Endothelial cell of umbilical vein (primary cell): ENCODE results near the gene FAM43A. TPM values are rescaled to one million over a fixed set of nuclear protein-coding genes. Genes with fewer than 3 reads are reported as not detected.
A peak's percentile ranks its signal among the peaks of the same experiment; 100 is the strongest.

Experiments
- BruUV-seq: library from RNA; stranded (reverse); fragments of 400-500 nt; replicated peaks from 2 replicates; lab custom pipeline; 2021; lab: Mats Ljungman, UMichigan
- CTCF ChIA-PET: fragments of 300-600, 350-600 bp; sonication (Branson Sonifier 250); formaldehyde crosslinking; loops from one replicate; lab custom pipeline; 2021; ENCODE audit warnings: antibody characterized with exemption, inconsistent platforms; lab: Charles Lee
- POLR2A ChIA-PET: fragments of 300-600, 350-600 bp; sonication (Branson Sonifier 250); formaldehyde crosslinking; loops from one replicate; lab custom pipeline; 2021; ENCODE audit warnings: antibody characterized with exemption, inconsistent platforms; lab: Charles Lee
- DNase-seq: peaks from one replicate; pipeline ENCODE4 v3.0.0-alpha.2; 2011; ENCODE audit warnings: low read depth, low spot score
- FAIRE-seq: peaks from 2 replicates; lab custom pipeline; 2011; peaks lifted over from hg19 to GRCh38; lab: Jason Lieb, UNC
- H2AFZ ChIP-seq: 2 replicates; pipeline ENCODE4 v1.6.0; 2012; ENCODE audit warnings: low read depth, low read length, control low read depth, inconsistent platforms
- H3K27ac ChIP-seq: 2 replicates; pipeline ENCODE4 v1.5.1; 2011; ENCODE audit warnings: low read depth, mild to moderate bottlenecking, control low read depth, low read length, moderate library complexity; ENCODE audit not compliant: insufficient read depth
- H3K27me3 ChIP-seq, 2 experiments: 2 replicates each; pipeline versions ENCODE4 v1.6.0 to v1.6.1; 2011; ENCODE audit warnings: low read length in 2 of 2, mixed read lengths in 1 of 2; ENCODE audit not compliant: control insufficient read depth in 2 of 2, insufficient read depth in 2 of 2
- H3K36me3 ChIP-seq, 2 experiments: 2 replicates in 1 of 2; 3 replicates in 1 of 2; pipeline ENCODE4 v1.5.1; 2011; ENCODE audit warnings: low read length in 2 of 2, mild to moderate bottlenecking in 1 of 2, moderate library complexity in 1 of 2; ENCODE audit not compliant: control insufficient read depth in 2 of 2, insufficient read depth in 2 of 2; ENCODE audit errors: extremely low read depth in 1 of 2
- H3K4me1 ChIP-seq: 3 replicates; pipeline ENCODE4 v1.5.1; 2011; ENCODE audit warnings: mild to moderate bottlenecking, low read length; ENCODE audit not compliant: control insufficient read depth, insufficient read depth; ENCODE audit errors: extremely low read depth
- H3K4me2 ChIP-seq: 2 replicates; pipeline ENCODE4 v1.6.1; 2011; ENCODE audit warnings: low read length, control low read depth, mixed read lengths; ENCODE audit not compliant: insufficient read depth
- H3K4me3 ChIP-seq, 3 experiments: fragments of 200-600 bp in 1 of 3; sonication (generic), shearing (Covaris generic) in 1 of 3; replicated peaks in 1 of 3; 2 replicates each; pipeline ENCODE4 v1.5.1; 2011 to 2016; ENCODE audit warnings: control low read depth in 3 of 3, low read length in 3 of 3, mild to moderate bottlenecking in 2 of 3, inconsistent platforms in 1 of 3, low read depth in 1 of 3, moderate library complexity in 1 of 3; ENCODE audit not compliant: insufficient read depth in 1 of 3
- H3K79me2 ChIP-seq: 2 replicates; pipeline ENCODE4 v1.6.0; 2012; ENCODE audit warnings: low read length, inconsistent platforms; ENCODE audit not compliant: control insufficient read depth, insufficient read depth
- H3K9ac ChIP-seq: replicated peaks from 2 replicates; pipeline ENCODE3; 2011; ENCODE audit warnings: low read length, control low read depth; ENCODE audit not compliant: insufficient read depth; ENCODE audit errors: extremely low read depth
- H3K9me1 ChIP-seq: replicated peaks from 3 replicates; pipeline ENCODE4 v1.6.0; 2011; ENCODE audit warnings: mild to moderate bottlenecking, low read length; ENCODE audit not compliant: control insufficient read depth, insufficient read depth; ENCODE audit errors: extremely low read depth
- H3K9me3 ChIP-seq: replicated peaks from 2 replicates; pipeline ENCODE4 v1.5.1; 2012; ENCODE audit warnings: low read length, inconsistent platforms; ENCODE audit not compliant: control insufficient read depth, insufficient read depth
- H4K20me1 ChIP-seq: replicated peaks from 2 replicates; pipeline ENCODE3; 2011; ENCODE audit warnings: mild to moderate bottlenecking, low read length; ENCODE audit not compliant: control insufficient read depth, insufficient read depth; ENCODE audit errors: extremely low read depth
- CTCF ChIP-seq, 2 donors: IDR thresholded peaks; 1 replicate in 1 of 2; 2 replicates in 1 of 2; pipeline ENCODE4 v1.5.1; 2011; ENCODE audit warnings: low read length in 2 of 2, mild to moderate bottlenecking in 2 of 2, moderate library complexity in 2 of 2, control low read depth in 1 of 2, inconsistent platforms in 1 of 2, low read depth in 1 of 2; ENCODE audit not compliant: insufficient read depth in 1 of 2; ENCODE audit errors: extremely low read depth in 1 of 2
- EZH2 ChIP-seq: IDR thresholded peaks from 2 replicates; pipeline ENCODE4 v1.6.1; 2012; ENCODE audit warnings: borderline replicate concordance, low read depth, mild to moderate bottlenecking, moderate library complexity, low read length, inconsistent platforms; ENCODE audit not compliant: severe bottlenecking
- FOS ChIP-seq: IDR thresholded peaks from 2 replicates; pipeline ENCODE4 v1.6.1; 2011; ENCODE audit warnings: mild to moderate bottlenecking, low read length, moderate library complexity, borderline replicate concordance; ENCODE audit not compliant: insufficient read depth
- GATA2 ChIP-seq: IDR thresholded peaks from 2 replicates; pipeline ENCODE4 v1.7.0; 2011; ENCODE audit warnings: low read depth, mild to moderate bottlenecking, moderate library complexity, mixed read lengths, low read length; ENCODE audit not compliant: insufficient read length, insufficient read depth
- JUN ChIP-seq: IDR thresholded peaks from 2 replicates; pipeline ENCODE4 v1.6.1; 2011; ENCODE audit warnings: borderline replicate concordance, low read depth; ENCODE audit not compliant: insufficient read length, insufficient read depth
- MYC ChIP-seq: IDR thresholded peaks from one replicate; pipeline ENCODE4 v1.6.1; 2011; ENCODE audit warnings: mild to moderate bottlenecking, low read depth, low read length
- POLR2A ChIP-seq: IDR thresholded peaks from 2 replicates; pipeline ENCODE4 v1.6.1; 2012; ENCODE audit warnings: low read depth, mild to moderate bottlenecking, control low read depth, low read length
- POLR2AphosphoS5 ChIP-seq: IDR thresholded peaks from 2 replicates; pipeline ENCODE4 v1.6.1; 2012; ENCODE audit warnings: low read depth, mild to moderate bottlenecking, control low read depth, low read length, moderate library complexity; ENCODE audit not compliant: insufficient read depth
- dilution Hi-C: fragments of 300-500 bp; cut with MboI; formaldehyde crosslinking; loops from one replicate; pipeline ENCODE4 v1.15.0; 2019; ENCODE audit warnings: low sequenced_read_pairs; ENCODE audit not compliant: extremely low pct_ligation_motif_present
- intact Hi-C: fragments of 100-400 bp; cut with micrococcal nuclease; formaldehyde crosslinking; loops from one replicate; pipeline ENCODE4 v1.10.0; 2022
- polyA plus RNA-seq, 4 experiments: library from polyadenylated mRNA; depleted of rRNA in 3 of 4; stranded (reverse) in 3 of 4; unstranded in 1 of 4; fragments of >200 nt; gene quantifications; 2 replicates each; pipeline versions ENCODE4 v1.2.1 to v1.2.3, GENCODE V29; 2011 to 2012; ENCODE audit warnings: missing spikeins in 1 of 4
- total RNA-seq: library from RNA; stranded (reverse); gene quantifications from 2 replicates; pipeline ENCODE4 v1.2.3, GENCODE V29; 2021
- TF ChIP-seq, protein P1 (sequence below): IDR thresholded peaks from 2 replicates; pipeline ENCODE4 v1.6.1; 2011; ENCODE audit not compliant: insufficient read depth, insufficient read length

The FAM43A gene
- total and polyA plus RNA-seq, 2 donors (not counting 3 experiments of a cell fraction or from before 2014, with no cell fraction given), result 244 to 307 TPM

DNA sequence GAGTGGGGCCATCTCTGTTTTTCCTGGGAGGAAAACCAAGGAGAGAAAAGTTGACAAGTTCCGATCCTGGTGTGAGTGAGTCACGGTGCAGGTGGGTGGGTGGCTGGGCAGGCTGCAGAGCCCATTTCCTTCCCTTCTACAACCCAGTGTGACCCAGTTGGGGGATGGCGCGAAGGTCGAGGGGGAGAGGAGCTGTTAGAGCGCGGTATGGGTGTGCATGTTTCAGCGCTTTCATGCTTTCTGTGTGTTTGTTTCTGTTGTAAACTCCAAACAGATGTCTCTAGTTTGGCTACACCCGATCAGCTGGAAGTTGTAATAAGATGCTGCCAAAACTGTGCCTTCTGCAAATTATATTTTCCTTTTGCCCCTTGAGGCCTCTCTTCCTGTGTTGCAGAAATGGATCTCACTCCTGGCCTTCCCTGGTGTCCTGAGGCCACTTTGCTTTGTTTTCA is 3.8 kb downstream of the FAM43A start:
- intact Hi-C loops (loop anchor here (1.0 to 10.0 kb wide), 7 partner anchors 50 to 414 kb away; no protein-coding TSS in a partner anchor), dilution Hi-C loops (loop anchor here (10.0 to 25.0 kb wide), 2 partner anchors 423 to 555 kb away; no protein-coding TSS in a partner anchor)
- Histone ChIP-seq H3K9ac (peak overlapping the region; percentile 90), H3K27me3 (no peaks in the 10 kb centered on the region), H3K9me3 (no peaks in the 10 kb centered on the region), H3K4me1 (peaks cover 28% of the 10 kb centered on the region), H3K4me2 (peak overlapping the region; percentile 92), H3K4me3 (peak overlapping the region; percentile 89 to 94 (median 90)), H2AFZ (no peak overlapping the region), H4K20me1 (peaks cover 3% of the 10 kb centered on the region), H3K36me3 (peaks cover 20 to 25% of the 10 kb centered on the region in 2 experiments), H3K79me2 (peaks cover 41% of the 10 kb centered on the region), H3K27ac (peak overlapping the region; percentile 76), H3K9me1 (no peaks in the 10 kb centered on the region)
- FAIRE-seq, result peak; percentile 46
- peak; percentile 10 for TF ChIP-seq GATA2
- peak; percentile 59 for TF ChIP-seq POLR2A
- TF ChIP-seq, protein P1, sequence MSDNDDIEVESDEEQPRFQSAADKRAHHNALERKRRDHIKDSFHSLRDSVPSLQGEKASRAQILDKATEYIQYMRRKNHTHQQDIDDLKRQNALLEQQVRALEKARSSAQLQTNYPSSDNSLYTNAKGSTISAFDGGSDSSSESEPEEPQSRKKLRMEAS, result no peak
- TF ChIP-seq CTCF (IDR thresholded peaks at IDR 0.05; ENCODE audit: extremely low read depth in 1 of 2, insufficient read depth in 1 of 2, low read depth in 1 of 2, low read length in 2 of 2), result no peak
- TF ChIP-seq EZH2, result no peak
- TF ChIP-seq POLR2AphosphoS5, result peak; percentile 81
- TF ChIP-seq MYC, result no peak
- TF ChIP-seq FOS, result peak; percentile 85
- TF ChIP-seq JUN, result peak; percentile 69
- CTCF ChIA-PET, result interaction anchor here (0.7 to 1.6 kb wide), 6 partner anchors 56 to 430 kb away, joined by 3 to 9 read pairs (median 4); no protein-coding TSS in a partner anchor
- no TSS peak for BruUV-seq
- DNase-seq, result peak; percentile 74
- POLR2A ChIA-PET, result interaction anchor here (0.7 to 4.7 kb wide), 8 partner anchors 178 to 470 kb away, joined by 3 to 42 read pairs (median 4); no protein-coding TSS in a partner anchor
